Islet precursor cell (in vitro differentiated cells): ENCODE measurements around the gene CHCHD2.
"Not testable (repeated sequence)": the region's sequence is repeated elsewhere in the genome, so short reads cannot be mapped to it uniquely, and the experiment has no call there.

Experiments used
- DNase-seq: peaks from one replicate; pipeline ENCODE4 v3.0.0-alpha.2; 2018

Gene CHCHD2, protein sequence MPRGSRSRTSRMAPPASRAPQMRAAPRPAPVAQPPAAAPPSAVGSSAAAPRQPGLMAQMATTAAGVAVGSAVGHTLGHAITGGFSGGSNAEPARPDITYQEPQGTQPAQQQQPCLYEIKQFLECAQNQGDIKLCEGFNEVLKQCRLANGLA

DNA sequence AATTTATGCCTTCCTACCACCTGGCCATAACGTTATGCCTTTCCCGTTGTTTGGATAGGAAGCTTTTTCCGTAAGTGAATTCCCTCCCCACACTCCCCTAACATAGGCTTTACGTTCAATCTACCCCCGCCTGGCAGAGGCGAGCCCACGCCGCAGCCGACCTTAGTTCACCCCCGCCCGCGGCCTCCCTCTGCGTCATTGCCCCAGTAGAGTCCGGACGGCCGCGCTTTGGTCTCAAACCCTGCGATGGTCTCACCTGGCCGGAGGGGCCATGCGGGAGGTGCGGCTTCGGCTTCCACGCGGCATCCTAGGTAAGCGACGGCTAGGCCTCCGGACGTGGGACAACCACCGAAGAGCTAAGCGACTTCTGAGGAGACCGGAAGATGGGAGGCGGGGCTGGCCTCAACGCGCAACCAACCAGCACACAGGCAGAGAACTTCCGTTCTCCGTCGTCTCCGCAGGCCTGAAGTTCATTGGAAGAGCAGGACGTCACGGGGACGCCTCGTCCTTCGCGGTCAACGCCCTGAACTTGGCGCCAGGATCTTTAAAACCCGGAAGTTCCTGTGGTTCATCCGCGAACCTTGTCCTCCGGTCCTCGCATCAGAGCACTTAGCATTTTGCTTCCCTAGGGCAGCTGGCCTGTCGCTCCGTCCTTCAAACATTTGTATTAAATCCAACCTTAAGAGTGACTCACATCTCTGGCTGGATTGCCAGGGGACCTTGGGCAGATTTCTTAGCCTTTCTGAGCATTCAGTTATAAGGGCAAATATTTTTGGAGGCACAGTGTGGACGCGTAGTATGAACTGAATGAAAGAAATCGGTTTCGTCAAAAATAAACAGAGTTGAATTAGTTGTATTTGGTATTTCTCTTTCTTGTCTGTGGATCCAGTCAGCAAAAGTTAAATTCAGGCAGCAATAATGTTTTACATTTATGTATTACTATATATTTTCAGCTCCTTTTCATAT lies at the start of gene CHCHD2:
CHCHD2 (minus strand) TSS at position 369 of the 966 bp plus-strand sequence; CDS start at position 306, 63 bp downstream.
- DNase-seq: peak; percentile 79

DNA sequence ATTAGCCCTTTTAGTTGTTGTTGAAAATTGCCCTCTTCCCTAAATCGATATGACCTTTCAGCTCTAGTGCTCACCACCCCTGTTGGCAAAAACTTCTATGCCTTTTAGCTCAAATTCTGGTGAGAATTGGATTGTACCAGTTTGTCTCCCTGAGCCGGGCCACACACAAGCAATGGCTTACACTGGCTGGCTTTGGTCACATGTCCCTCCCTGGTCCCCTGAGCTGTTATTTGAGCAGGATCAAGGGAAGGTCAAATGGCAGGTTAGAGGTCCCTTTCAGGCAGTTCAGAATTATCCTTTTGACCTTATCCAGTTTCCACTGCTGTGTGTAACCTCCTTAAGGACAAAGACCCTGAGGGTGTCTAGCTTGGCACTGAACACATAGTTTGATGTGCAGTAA lies 24.8 kb upstream of the CHCHD2 start:
- not testable (repeated sequence) for DNase-seq

DNA sequence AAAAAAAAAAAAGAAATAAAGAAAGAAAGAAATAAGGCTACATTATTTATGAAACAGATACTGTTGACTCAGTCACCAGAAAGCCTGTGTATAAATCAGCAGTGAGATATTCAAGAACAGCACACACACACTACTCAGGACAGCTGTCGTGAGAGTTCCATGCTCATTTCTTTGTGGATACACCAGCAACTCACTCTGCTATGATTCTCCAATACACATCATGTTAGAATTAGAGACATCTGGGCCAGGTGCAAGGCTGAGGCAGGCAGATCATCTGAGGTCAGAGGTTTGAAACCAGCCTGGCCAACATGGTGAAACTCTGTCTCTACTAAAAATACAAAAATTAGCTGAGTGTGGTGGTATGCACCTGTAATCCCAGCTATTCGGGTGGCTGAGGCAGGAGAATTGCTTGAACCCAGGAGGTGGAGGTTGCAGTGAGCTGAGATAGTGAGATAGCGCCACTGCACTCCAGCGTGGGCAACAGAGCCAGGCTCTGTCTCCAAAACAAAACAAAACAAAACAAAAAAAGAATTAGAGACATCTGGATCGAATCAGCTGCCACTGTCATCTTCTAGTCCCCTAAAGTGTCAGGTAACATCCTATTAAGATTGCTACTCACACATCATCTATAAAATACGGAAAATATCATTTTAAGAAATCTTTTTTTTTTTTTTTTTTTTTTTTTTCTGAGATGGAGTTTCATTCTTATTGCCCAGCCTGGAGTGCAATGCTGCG lies 21.1 kb upstream of the CHCHD2 start:
- no peak for DNase-seq

DNA sequence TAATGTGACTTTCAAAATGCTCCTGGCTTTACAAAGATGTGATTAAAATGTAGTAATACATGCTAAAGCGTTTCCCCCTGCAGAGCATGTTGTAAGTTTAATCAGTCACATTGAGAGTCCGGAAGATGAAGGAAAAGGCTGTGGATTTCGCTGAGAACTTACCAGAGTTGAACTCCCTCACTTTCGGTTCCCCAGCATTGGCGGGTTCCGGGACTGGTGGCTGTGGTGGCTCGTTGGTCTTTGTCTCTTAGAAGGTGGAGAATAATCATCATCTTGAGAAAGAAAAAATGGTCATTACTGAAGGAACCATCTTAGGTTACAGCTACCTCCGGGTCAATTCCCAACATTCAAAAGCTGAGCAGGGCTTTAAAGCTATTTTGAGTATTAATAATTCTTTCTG lies 19.6 kb upstream of the CHCHD2 start:
- DNase-seq: no peak

DNA sequence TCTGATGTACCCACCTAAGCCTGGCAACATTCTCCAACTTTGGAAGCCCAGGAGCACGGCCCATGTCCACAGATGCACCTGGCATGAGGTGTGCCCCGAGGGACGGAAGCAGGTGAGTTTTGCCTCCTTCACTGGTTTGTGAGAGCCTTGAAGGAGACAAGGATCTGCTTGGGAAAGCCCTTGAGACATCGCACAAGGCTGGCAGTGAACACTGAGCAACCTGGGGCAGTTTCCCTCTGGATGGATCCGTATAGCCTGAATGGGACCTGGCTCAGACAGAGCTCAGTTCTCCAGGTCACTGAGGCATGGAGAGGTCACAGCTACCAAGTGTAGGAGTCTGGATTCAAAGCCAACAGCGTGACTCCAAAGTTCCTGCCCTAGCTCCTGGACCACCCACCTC lies 18.7 kb upstream of the CHCHD2 start:
- DNase-seq: no peak

DNA sequence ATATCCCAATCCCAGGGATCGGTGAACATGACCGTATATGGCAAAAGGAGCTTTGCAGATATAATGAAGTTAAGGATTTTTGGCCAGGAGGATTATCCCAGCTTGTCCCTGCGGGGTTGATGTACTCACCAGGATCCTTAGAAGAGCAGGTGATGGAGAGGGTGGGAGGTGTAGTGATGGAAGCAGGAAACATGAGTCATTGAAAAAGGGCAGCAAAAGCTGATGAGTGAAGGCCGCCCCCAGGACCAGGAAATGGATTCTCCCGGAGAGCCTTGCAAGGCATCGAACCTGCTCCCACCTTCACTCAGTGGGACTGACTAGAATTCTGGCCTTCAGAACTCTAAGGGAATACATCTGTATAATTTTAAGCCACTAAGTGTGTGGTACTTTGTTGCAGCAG lies 15.2 kb upstream of the CHCHD2 start:
- no peak for DNase-seq

DNA sequence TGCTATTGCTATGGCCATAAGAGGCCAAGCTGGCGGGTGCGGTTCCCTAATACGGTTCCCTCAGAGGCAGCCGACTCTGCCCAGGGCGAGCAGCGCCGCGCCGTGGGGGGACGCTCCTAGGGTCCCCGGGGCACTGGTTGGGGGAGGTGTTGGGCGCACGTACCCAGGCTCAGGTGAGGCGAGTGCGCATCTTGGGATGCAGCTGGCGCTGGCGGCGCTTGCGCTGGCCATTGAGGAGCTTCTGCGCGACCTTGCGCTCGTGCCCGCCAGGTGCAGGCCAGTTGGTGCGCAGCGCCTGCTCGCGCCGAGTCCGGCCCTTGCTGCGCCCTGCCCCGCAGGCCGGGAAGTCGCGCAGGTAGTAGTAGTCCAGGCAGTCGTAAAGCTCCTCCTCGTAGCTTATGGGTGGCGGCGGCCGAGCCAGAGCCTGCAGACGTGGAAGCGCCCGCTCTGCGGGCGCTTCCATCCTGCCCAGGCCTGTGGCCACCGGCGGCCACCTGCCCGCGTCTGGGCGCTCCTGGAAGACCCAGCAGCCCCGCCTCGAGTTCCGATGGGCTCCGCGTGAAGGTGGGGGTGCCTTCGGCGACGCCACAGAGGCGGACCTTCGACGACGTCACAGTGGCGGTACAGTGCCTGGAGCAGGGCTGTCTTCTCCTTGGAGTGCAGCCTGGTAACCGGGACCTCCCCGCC lies 9.7 kb upstream of the CHCHD2 start, which contains the start of gene NUPR2:
NUPR2 (minus strand) TSS at position 566 of the 687 bp plus-strand sequence; CDS start at position 463, 103 bp downstream.
- DNase-seq: no peak

DNA sequence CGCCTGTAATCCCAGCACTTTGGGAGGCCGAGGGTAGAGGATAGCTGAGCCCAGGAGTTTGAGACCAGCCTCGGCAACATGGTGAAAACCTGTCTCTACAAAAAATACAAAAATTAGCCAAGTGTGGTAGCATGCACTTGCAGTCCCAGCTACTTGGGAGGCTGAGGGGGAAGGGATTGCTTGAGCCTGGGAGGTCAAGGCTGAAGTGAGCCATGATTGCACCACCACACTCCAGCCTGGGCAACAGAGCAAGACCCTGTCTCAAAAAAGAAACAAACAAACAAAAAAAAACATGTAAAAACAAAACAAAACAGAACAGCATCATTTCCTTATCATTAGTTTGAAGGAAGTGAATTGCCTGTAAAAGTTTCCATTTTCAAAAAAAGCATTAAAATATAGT lies 6.0 kb upstream of the CHCHD2 start:
- DNase-seq: not testable (repeated sequence)

DNA sequence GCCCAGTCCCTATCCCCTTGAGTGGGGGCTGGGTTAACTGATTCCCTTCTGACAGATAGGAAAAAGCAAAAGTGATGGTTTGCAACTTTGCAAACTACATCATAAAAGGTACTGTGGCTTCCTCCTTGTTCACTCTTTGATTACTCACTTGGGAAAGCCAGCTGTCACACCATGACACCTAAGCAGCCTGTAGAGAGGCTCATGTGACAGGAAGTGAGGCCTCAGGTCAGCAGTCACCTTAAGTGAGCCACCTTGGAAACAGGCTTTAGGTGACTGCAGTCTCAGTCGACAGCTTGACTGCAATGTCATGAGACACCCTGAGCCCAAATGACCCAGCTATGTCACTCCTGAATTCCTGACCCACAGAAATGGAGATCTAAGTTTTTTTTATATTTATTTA lies 4.3 kb upstream of the CHCHD2 start:
- no peak for DNase-seq

DNA sequence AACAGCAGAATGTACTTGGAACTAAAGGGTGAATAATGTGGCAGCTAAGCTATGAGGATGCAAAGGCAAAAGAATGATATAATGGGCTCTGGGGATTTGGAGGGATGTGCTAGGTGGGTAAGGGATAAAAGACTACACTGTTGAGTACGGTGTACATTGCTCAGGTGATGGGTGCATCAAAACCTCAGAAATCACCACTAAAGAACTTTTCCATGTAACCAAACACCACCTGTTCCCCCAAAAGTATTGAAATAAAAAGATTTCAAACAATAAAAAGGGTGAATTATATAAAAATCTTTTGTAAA lies 1.6 kb upstream of the CHCHD2 start:
- DNase-seq: no peak

DNA sequence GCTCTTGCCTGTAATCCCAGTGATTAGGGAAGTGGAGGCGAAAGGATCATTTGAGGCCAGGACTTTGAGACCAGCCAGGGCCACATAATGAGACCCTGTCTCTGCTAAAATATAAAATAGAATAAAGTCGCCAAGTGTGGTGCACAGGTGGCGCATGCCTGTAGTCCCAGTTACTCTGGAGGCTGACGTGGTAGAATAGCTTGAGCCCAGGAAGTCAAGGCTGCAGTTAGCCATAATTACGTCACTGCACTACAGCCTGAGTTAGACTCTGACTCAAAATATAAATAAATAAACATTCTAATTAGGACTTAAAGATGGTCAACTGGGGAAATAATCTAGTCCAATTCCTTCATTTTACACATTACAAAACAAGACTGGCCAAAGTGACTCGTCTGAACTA lies 768 bp downstream of the CHCHD2 start:
- no peak for DNase-seq

DNA sequence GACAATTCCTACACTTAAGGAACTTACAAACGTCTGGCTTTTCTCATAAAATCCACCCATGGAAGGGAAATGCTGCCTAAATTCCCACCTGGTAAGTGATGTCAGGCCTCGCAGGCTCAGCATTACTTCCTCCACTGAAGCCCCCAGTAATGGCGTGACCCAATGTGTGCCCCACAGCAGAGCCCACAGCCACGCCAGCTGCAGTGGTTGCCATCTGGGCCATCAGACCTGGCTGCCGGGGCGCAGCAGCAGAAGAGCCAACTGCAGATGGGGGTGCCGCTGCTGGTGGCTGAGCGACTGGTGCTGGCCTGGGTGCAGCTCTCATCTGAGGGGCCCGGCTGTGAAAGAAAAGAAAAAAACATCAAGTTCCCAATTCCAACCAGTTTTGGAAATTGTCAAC lies 2.1 kb downstream of the CHCHD2 start:
- DNase-seq: not testable (repeated sequence)

DNA sequence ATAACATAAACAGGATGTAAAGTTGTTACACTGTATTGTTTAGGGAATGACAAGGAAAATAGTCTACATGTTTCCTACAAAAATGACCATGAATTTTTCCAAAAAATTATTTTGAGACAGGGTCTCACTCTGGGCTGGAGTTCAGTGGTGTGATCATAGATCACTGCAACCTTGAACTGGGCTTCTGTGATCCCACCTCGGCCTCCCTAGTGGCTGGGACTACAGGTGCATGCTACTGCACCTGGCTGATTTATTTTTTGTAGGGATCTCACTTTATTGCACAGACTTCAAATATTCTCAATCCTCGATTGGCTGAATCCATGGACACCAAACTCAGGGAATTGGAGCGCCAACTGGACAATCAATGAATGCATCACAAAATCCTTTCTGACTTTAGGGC lies 6.6 kb downstream of the CHCHD2 start:
- DNase-seq: no peak

DNA sequence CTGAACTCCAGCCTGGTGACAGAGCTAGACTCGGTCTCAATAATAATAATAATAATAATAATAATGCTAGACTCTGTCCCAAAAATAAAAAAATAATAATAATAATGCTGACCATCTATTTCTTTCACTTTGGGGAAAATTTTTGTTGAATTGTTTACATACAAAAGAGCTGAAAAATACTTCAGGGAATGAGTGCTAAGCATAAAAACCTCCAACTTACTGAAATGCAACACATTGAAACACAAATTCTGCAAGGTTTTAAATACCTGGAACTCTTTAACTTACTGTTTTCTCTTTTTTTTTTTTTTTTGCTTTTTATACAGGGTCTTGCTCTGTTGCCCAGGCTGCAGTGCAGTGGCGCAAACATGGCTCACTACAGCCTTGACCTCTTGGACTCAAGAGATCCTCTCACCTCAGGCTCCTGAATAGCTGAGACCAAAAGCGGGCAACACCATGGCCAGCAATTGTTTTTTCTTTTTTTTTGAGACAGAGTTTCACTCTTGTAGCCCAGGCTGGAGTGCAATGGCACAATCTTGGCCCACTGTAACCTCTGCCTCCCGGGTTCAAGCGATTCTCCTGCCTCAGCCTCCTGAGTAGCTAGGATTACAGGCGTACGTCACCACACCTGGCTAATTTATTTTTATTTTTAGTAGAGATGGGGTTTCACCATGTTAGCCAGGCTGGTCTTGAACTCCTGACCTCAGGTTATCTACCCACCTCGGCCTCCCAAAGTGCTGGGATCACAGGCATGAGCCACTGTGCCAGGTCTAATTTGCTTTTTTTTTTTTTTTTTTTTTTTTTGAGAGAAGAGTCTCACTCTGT lies 7.9 kb downstream of the CHCHD2 start:
- not testable (repeated sequence) for DNase-seq

DNA sequence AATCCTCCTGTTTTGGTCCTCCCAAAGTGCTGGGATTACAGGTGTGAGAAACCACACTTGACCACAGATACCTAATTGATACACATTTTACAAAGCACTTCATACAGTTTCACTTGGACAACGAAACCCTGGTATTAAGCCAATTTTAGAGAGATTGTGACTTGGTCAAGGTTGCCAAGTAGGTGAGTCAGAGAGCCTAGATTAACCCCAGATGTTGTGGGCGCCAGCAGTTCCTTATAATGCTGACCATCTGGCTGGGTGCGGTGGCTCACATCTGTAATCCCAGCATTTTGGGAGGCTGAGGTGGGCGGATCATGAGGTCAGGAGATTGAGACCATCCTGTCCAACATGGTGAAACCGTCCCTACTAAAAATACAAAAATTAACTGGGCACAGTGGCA lies 8.6 kb downstream of the CHCHD2 start:
- no peak for DNase-seq

DNA sequence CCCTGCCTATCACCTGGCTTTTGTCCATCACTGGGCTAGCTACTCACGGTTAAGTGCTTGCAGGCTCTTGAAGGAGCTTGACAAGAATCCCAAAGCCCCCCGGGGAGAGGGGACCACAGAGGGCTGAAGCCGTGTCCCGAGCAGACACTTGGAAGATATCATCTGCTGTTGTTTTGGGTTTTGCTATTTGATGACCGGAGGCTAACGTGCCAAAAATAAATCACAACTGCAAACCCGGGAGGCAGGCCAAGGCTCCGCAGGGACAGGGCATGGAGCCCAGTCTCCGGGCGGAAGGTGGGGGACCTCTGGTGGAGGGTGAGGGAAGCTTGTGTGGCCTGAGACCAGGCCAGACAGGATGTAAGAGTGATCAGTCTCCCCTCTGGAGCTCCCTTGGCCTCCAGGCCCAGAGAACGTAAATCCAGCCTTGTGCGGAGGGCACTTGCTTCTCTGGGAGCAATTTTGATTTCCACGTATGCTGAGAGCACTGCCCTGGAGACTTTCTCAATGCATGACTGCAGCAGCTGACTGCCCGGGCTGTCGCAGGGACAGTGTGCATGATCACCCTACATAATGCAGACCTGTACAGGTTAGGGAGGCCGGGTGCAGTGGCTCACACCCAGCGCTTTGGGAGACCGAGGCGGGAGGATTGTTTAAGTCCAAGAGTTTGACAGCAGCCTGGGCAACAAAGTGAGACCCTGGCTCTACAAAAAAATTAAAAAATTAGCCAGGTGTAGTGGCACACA lies 13.3 kb downstream of the CHCHD2 start, which contains the start of gene PHKG1:
PHKG1 (minus strand) TSS at position 164 of the 743 bp plus-strand sequence. CDS start 4,011 bp downstream, outside the sequence.
- DNase-seq: peak; percentile 60

DNA sequence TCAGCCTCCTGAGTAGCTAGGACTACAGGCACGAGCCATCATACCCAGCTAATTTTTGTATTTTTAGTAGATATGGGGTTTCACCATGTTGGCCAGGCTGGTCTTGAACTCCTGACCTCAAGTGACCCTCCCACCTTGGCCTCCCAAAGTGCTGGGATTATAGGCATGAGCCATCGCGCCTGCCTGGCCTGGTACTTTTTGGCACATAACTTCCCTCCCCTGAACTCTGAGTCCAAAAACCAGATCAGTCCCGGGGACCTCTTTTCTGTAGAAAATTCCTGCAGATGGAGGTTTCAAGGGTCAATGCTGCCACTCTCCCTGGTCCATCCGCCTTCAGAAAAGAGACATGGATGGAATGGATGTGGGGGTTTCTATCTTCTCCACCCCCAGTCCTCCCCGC lies 13.9 kb downstream of the CHCHD2 start:
- DNase-seq: not testable (repeated sequence)

DNA sequence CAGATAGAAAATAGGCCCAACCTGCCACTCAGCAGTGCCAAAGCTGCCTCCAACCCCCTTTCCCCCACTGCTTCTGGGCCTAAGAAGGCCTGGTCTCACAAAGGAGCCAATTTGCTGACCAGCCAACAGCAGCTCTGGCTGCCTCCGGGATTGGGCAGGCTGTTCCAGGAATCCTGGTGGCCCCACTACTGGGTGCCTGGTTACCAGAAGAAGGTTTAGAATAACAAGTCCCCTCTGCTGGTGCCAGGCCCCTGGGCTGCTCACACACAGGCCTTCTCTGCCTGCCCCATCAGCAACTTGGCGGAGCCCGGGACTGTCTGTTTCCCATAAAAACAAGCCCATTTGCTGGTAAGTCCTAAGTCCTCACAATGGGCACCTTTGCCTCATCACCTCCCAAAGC lies 14.7 kb downstream of the CHCHD2 start:
- no peak for DNase-seq

DNA sequence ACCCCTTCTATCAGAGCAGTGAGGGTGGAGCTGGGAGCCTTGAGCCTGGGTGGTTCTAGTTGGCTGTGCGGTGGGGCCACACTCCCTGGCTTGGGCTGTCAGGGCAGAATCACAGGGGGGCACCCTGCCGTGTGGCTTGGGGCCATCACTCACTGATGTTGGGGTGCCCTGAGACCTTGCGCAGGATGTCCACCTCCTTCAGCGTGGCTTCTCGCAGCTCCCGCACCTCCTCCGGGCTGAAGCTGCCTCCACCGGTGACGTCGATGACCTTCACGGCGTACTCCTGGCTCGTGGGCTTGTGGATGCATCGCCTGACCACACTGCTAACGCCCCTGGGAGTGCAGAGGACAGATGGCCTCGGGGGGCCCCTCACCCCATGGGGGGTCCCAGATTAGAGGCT lies 18.8 kb downstream of the CHCHD2 start:
- DNase-seq: no peak

DNA sequence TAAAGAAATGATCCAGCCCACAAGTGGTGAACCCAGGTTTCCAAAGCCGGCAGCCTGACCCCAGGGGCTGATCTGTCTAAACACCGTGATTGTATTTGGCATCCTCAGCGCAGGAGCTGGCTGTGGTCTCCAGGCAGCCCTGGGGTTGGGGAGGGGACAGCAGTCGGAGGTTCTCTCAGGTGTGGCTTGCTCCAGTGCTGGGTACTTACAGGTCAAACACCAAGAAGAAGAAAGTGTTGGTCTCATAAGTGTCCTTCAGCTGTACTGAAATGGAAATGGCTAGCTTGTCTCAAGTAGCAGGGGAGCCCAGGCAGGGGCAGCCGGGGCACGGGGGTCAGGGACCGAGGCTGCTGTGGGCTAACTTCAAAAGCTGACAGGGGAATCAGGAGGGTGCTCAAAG lies 19.5 kb downstream of the CHCHD2 start:
- DNase-seq: no peak

DNA sequence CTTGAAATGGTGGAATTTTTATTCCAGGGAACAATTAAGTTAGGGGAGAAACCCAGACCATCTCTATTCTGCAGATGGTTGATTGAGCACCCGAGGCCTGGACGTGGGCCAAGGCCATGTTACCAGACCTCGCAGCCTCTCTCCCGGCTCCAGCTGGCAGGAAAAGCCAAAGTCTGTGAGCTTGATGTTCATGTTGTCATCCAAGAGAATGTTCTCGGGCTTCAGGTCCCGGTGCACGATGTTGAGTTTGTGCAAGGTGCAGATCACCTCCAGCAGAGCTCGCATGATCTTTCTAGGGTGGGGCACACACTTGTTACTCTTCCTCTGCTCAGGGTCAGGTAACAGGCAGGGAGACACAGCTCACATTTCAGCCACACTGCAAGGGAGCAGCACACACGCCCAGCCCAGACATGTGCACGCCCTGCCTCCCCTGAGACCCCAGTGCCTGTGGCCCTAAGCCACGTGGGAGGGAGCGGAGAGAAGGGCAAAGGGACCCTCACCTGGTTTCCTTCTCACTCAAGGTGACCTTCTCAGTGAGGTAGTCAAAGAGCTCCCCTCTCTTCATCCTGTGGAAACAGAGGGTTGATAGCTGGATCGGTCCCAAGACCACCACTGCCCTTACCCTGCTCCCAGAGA lies 23.0 kb downstream of the CHCHD2 start:
- DNase-seq: no peak
